ENCODE results near the gene AXIN1. TPM values are rescaled to one million over a fixed set of nuclear protein-coding genes. Genes with fewer than 3 reads are reported as not detected.

Gene AXIN1
- total RNA-seq, 1 donor from 2014 or later, result 31.5 TPM

- TF ChIP-seq CTCF (IDR thresholded peaks at IDR 0.05), result no peak
- Mint-ChIP-seq H3K27me3 (ENCODE audit: unreplicated experiment) (no peaks in the 10 kb centered on the region), H3K27ac (ENCODE audit: unreplicated experiment) (no peak overlapping the region), H3K36me3 (ENCODE audit: unreplicated experiment) (peaks cover 3% of the 10 kb centered on the region), H3K9me3 (ENCODE audit: unreplicated experiment) (no peaks in the 10 kb centered on the region), H3K4me3 (ENCODE audit: unreplicated experiment) (no peak overlapping the region), H3K4me1 (ENCODE audit: unreplicated experiment) (peaks cover 7% of the 10 kb centered on the region)
- no peak for DNase-seq (ENCODE audit: extremely low spot score, unreplicated experiment)
Measured at GRCh38 chr16:376817-377418, 24.4 kb upstream of the AXIN1 start.

- Mint-ChIP-seq H3K4me3 (ENCODE audit: unreplicated experiment) (no peak overlapping the region), H3K36me3 (ENCODE audit: unreplicated experiment) (peaks cover 3% of the 10 kb centered on the region), H3K27ac (ENCODE audit: unreplicated experiment) (no peak overlapping the region), H3K9me3 (ENCODE audit: unreplicated experiment) (no peaks in the 10 kb centered on the region), H3K4me1 (ENCODE audit: unreplicated experiment) (peaks cover 7% of the 10 kb centered on the region), H3K27me3 (ENCODE audit: unreplicated experiment) (no peaks in the 10 kb centered on the region)
- no peak for DNase-seq (ENCODE audit: extremely low spot score, unreplicated experiment)
- no peak for TF ChIP-seq CTCF (IDR thresholded peaks at IDR 0.05)
Measured at GRCh38 chr16:375927-376816, 23.6 kb upstream of the AXIN1 start.

DNA sequence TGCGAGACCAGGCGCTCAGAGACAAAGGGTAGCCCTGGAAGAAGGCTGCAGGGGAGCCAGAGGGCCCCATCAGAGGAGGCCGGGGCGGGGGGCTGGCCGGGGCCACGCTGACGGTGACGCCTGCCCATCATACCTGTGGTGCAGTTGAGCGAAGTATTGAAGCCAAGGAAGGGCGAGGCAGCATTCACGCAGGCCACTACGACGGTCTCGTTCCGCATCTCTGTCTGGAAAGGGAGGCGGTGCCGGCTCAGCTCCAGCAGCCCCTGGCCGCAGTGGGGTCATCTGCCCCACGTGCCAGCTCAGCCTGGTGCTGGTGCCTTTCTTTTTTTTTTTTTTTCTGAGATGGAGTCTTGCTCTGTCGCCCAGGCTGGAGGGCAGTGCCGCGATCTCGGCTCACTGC is 22.7 kb upstream of the AXIN1 start:
- no peaks in the 10 kb centered on the region for H3K27me3 Mint-ChIP-seq (ENCODE audit: unreplicated experiment)
- no peaks in the 10 kb centered on the region for H3K9me3 Mint-ChIP-seq (ENCODE audit: unreplicated experiment)
- H3K36me3 Mint-ChIP-seq (ENCODE audit: unreplicated experiment), result peaks cover 3% of the 10 kb centered on the region
- H3K4me3 Mint-ChIP-seq (ENCODE audit: unreplicated experiment), result no peak overlapping the region
- no peak overlapping the region for H3K27ac Mint-ChIP-seq (ENCODE audit: unreplicated experiment)
- DNase-seq (ENCODE audit: extremely low spot score, unreplicated experiment), result no peak
- peaks cover 11% of the 10 kb centered on the region for H3K4me1 Mint-ChIP-seq (ENCODE audit: unreplicated experiment)
- TF ChIP-seq CTCF (IDR thresholded peaks at IDR 0.05), result no peak

- Mint-ChIP-seq H3K4me3 (ENCODE audit: unreplicated experiment) (no peak overlapping the region), H3K4me1 (ENCODE audit: unreplicated experiment) (peaks cover 11% of the 10 kb centered on the region), H3K27me3 (ENCODE audit: unreplicated experiment) (no peaks in the 10 kb centered on the region), H3K9me3 (ENCODE audit: unreplicated experiment) (no peaks in the 10 kb centered on the region), H3K36me3 (ENCODE audit: unreplicated experiment) (peaks cover 3% of the 10 kb centered on the region), H3K27ac (ENCODE audit: unreplicated experiment) (no peak overlapping the region)
- TF ChIP-seq CTCF (IDR thresholded peaks at IDR 0.05), result no peak
- no peak for DNase-seq (ENCODE audit: extremely low spot score, unreplicated experiment)
Measured at GRCh38 chr16:374616-374926, 22.0 kb upstream of the AXIN1 start.

- Mint-ChIP-seq H3K4me1 (ENCODE audit: unreplicated experiment) (peaks cover 15% of the 10 kb centered on the region), H3K9me3 (ENCODE audit: unreplicated experiment) (no peaks in the 10 kb centered on the region), H3K4me3 (ENCODE audit: unreplicated experiment) (no peak overlapping the region), H3K36me3 (ENCODE audit: unreplicated experiment) (peaks cover 3% of the 10 kb centered on the region), H3K27me3 (ENCODE audit: unreplicated experiment) (no peaks in the 10 kb centered on the region), H3K27ac (ENCODE audit: unreplicated experiment) (no peak overlapping the region)
- TF ChIP-seq CTCF (IDR thresholded peaks at IDR 0.05), result no peak
- peak; percentile 82 for DNase-seq (ENCODE audit: extremely low spot score, unreplicated experiment)
Measured at GRCh38 chr16:373848-374615, 21.5 kb upstream of the AXIN1 start.
